ENCODE measurements around the gene PDE9A. TPM values are rescaled to one million over a fixed set of nuclear protein-coding genes. Genes with fewer than 3 reads are reported as not detected.

Gene PDE9A
- total RNA-seq, 1 donor from 2014 or later, result 1.6 TPM

DNA sequence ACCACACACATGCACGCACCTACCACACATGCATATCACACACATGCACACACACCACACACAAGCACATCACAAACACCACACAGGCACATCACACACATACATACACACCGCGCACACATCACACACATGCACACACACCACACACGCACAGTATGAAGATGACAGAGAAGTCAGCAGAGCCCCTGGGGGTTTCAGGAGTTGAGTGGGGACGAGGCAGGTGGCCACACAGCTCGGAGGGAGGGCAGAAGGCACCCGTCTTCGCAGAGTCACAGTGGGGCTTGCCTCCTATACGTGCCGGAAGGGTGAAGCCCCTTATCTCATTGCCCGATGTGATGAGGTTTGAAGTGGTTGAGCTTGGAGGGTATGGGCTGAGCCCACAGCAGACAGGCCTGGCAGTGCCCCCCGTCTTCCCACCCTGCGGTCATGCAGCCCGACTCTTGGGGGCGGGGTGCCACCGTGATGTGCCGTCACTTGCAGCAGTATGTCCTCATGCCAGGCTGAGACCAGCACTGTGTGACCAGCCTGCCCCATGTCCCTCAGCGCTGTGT, 9.9 kb downstream of the PDE9A start:
- Histone ChIP-seq H3K36me3 (ENCODE audit: control insufficient read depth in 3 of 3, insufficient read depth in 3 of 3, low read length in 3 of 3) (peaks cover 0 to 4% (median 0%) of the 10 kb centered on the region in 3 donors), H3K4me3 (ENCODE audit: low read length in 3 of 3) (no peak overlapping the region), H3K27me3 (ENCODE audit: control insufficient read depth in 3 of 3, insufficient read depth in 3 of 3, low read length in 3 of 3) (peaks cover 15 to 40% (median 28%) of the 10 kb centered on the region in 3 donors), H3K4me1 (ENCODE audit: control insufficient read depth in 3 of 3, insufficient read depth in 3 of 3, low read length in 3 of 3) (peaks cover 0 to 5% (median 3%) of the 10 kb centered on the region in 3 donors), H3K9me3 (ENCODE audit: control insufficient read depth in 3 of 3, low read length in 3 of 3) (no peaks in the 10 kb centered on the region), H3K27ac (ENCODE audit: low read depth, low read length) (no peak overlapping the region), H3K9ac (ENCODE audit: low read depth in 1 of 3, low read length in 3 of 3) (no peak overlapping the region)

DNA sequence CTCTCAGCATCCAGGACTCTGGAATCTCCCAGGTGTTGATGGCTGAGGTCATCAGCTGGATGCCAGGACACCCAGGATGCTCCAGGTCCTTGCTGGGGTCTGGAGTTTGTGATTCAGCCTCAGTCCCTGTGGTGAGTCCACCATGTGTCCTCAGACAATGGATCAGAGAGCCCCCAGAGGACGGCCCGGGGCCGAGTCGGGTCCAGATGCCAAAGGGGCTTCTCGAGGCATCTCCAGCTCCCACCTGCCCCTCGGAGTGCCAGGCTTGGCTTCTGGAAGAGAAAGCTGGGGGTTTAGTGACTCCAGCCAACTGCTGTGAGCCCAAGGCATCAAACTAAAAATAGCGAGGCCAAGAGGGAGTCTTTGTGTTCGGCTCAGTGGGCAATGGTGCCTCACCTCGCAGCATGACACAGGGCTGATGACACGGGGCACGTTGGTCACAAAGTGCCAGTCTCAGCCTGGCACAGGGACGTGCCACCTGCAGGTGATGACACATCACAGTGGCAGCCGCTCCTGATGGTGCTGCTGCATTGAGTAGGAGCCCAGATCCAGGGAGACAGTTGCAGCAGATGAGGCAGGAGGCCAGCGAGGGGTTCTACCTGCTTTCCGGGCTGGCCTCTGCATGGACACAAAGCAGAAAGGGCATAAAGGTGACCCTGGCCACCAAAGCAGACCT, 10.6 kb downstream of the PDE9A start:
- Histone ChIP-seq H3K4me1 (ENCODE audit: control insufficient read depth in 3 of 3, insufficient read depth in 3 of 3, low read length in 3 of 3) (peaks cover 3 to 7% (median 5%) of the 10 kb centered on the region in 3 donors), H3K9ac (ENCODE audit: low read depth in 1 of 3, low read length in 3 of 3) (no peak overlapping the region), H3K4me3 (ENCODE audit: low read length in 3 of 3) (no peak overlapping the region), H3K27me3 (ENCODE audit: control insufficient read depth in 3 of 3, insufficient read depth in 3 of 3, low read length in 3 of 3) (peaks cover 14 to 40% (median 31%) of the 10 kb centered on the region in 3 donors), H3K36me3 (ENCODE audit: control insufficient read depth in 3 of 3, insufficient read depth in 3 of 3, low read length in 3 of 3) (peaks cover 0 to 4% (median 0%) of the 10 kb centered on the region in 3 donors), H3K9me3 (ENCODE audit: control insufficient read depth in 3 of 3, low read length in 3 of 3) (no peaks in the 10 kb centered on the region), H3K27ac (ENCODE audit: low read depth, low read length) (no peak overlapping the region)

DNA sequence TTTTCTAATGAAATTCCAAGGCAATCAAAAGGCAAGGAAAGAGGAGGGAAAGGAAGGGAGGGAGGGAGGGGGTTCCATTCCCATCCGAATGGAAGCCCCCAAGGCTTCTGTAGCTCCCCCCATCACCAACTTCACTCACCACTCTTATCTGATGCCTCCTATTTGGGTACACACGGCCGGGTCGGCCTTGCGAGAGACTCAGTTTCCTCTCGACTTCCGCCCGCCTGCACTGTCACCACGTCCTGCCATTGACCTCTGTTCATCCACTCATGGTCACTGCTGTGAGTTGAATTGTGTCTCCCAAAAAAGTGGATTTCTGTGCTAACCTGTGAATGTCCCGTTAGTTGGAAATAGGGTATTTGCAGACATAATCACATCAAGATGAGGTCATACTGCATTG, 11.2 kb downstream of the PDE9A start:
- Histone ChIP-seq H3K27me3 (ENCODE audit: control insufficient read depth in 3 of 3, insufficient read depth in 3 of 3, low read length in 3 of 3) (peaks cover 16 to 40% (median 27%) of the 10 kb centered on the region in 3 donors), H3K9me3 (ENCODE audit: control insufficient read depth in 3 of 3, low read length in 3 of 3) (no peaks in the 10 kb centered on the region), H3K27ac (ENCODE audit: low read depth, low read length) (no peak overlapping the region), H3K4me3 (ENCODE audit: low read length in 3 of 3) (no peak overlapping the region), H3K4me1 (ENCODE audit: control insufficient read depth in 3 of 3, insufficient read depth in 3 of 3, low read length in 3 of 3) (peaks cover 4 to 11% (median 5%) of the 10 kb centered on the region in 3 donors), H3K36me3 (ENCODE audit: control insufficient read depth in 3 of 3, insufficient read depth in 3 of 3, low read length in 3 of 3) (peaks cover 0 to 4% (median 0%) of the 10 kb centered on the region in 3 donors), H3K9ac (ENCODE audit: low read depth in 1 of 3, low read length in 3 of 3) (no peak overlapping the region)

DNA sequence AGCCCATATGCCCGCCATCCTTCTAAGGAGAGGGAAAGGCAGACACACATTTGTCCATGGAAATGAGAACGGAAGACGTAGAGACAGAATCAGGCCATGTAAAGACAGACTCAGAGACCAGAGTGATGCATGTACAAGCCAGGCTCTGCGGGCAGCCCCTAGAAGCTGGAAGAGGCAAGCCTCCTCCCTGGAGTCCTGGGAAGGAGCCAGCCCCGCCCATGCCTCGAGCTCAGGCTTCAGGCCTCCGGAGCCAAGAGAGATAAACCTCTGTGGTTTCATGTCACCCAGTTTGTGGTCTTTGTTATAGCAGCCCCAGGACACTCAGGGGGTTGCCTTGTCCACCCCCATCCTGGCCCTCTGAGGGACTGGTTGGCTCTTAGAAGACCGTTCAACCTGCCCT, 11.6 kb downstream of the PDE9A start:
- Histone ChIP-seq H3K27me3 (ENCODE audit: control insufficient read depth in 3 of 3, insufficient read depth in 3 of 3, low read length in 3 of 3) (peaks cover 19 to 37% (median 24%) of the 10 kb centered on the region in 3 donors), H3K9me3 (ENCODE audit: control insufficient read depth in 3 of 3, low read length in 3 of 3) (no peaks in the 10 kb centered on the region), H3K27ac (ENCODE audit: low read depth, low read length) (no peak overlapping the region), H3K36me3 (ENCODE audit: control insufficient read depth in 3 of 3, insufficient read depth in 3 of 3, low read length in 3 of 3) (peaks cover 0 to 4% (median 0%) of the 10 kb centered on the region in 3 donors), H3K9ac (ENCODE audit: low read depth in 1 of 3, low read length in 3 of 3) (no peak overlapping the region), H3K4me3 (ENCODE audit: low read length in 3 of 3) (no peak overlapping the region), H3K4me1 (ENCODE audit: control insufficient read depth in 3 of 3, insufficient read depth in 3 of 3, low read length in 3 of 3) (peaks cover 4 to 11% (median 5%) of the 10 kb centered on the region in 3 donors)

DNA sequence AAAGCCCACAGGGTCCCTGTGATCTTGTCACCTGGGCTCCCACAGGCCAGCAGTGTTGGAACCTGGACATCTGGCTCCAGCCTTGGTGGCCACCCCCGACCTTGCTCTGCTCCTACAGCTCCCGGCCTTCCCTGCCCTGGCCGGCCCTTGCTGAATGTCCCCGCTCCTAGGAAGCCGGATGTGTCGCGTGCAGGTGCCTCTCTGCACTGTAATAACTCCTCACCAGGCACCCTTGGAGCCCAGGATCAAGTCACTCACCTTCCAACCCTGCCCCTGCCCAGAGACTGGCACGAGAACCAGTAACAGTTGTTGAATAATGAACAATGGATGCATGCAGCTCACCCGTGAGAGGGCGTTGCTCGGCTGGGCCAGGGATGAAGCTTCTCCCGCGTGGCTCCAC, 12.1 kb downstream of the PDE9A start:
- Histone ChIP-seq H3K4me3 (ENCODE audit: low read length in 3 of 3) (no peak overlapping the region), H3K4me1 (ENCODE audit: control insufficient read depth in 3 of 3, insufficient read depth in 3 of 3, low read length in 3 of 3) (peaks cover 4 to 11% (median 5%) of the 10 kb centered on the region in 3 donors), H3K36me3 (ENCODE audit: control insufficient read depth in 3 of 3, insufficient read depth in 3 of 3, low read length in 3 of 3) (peaks cover 0 to 4% (median 0%) of the 10 kb centered on the region in 3 donors), H3K9me3 (ENCODE audit: control insufficient read depth in 3 of 3, low read length in 3 of 3) (no peaks in the 10 kb centered on the region), H3K27ac (ENCODE audit: low read depth, low read length) (no peak overlapping the region), H3K9ac (ENCODE audit: low read depth in 1 of 3, low read length in 3 of 3) (no peak overlapping the region), H3K27me3 (ENCODE audit: control insufficient read depth in 3 of 3, insufficient read depth in 3 of 3, low read length in 3 of 3) (peaks cover 19 to 37% (median 24%) of the 10 kb centered on the region in 3 donors)

DNA sequence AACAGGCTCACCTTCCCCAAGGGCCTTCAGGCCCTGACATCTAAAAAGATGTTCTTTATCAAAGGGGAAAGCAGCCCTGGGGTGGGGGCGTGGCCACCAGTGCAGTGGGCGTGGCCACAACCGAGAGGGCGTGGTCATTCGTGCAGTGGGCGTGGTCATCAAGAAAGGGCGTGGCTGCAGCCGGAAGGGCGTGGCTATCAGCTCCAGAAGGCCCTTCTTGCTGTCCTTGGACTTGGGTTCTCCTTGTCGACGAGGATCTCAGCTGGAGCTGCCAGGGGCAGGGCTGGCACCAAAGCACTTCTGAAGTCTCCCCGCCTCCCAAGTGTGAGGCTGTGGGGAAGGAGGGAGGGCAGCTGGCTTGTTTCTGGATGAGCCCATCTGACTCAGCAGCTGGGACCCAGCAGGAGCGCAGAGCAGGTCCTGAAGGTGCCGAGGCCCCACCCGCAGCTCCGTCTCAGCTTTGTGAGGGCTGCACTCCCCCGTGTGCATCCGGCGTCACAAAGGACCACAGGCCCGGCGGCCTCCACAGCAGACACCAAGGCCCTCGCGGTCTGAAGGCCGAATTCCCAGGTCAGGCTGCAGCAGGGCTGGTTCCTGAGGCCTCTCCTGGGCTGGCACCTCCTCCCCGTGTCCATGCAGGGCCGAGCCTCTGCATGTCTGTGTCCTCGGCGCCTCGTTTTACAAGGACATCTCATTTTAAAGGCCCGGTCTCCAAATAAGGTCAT, 12.8 kb downstream of the PDE9A start:
- Histone ChIP-seq H3K9ac (ENCODE audit: low read depth in 1 of 3, low read length in 3 of 3) (no peak overlapping the region), H3K27me3 (ENCODE audit: control insufficient read depth in 3 of 3, insufficient read depth in 3 of 3, low read length in 3 of 3) (peaks cover 19 to 43% (median 24%) of the 10 kb centered on the region in 3 donors), H3K27ac (ENCODE audit: low read depth, low read length) (no peak overlapping the region), H3K36me3 (ENCODE audit: control insufficient read depth in 3 of 3, insufficient read depth in 3 of 3, low read length in 3 of 3) (peaks cover 0 to 4% (median 0%) of the 10 kb centered on the region in 3 donors), H3K4me1 (ENCODE audit: control insufficient read depth in 3 of 3, insufficient read depth in 3 of 3, low read length in 3 of 3) (peaks cover 4 to 11% (median 5%) of the 10 kb centered on the region in 3 donors), H3K9me3 (ENCODE audit: control insufficient read depth in 3 of 3, low read length in 3 of 3) (no peaks in the 10 kb centered on the region), H3K4me3 (ENCODE audit: low read length in 3 of 3) (no peak overlapping the region)

DNA sequence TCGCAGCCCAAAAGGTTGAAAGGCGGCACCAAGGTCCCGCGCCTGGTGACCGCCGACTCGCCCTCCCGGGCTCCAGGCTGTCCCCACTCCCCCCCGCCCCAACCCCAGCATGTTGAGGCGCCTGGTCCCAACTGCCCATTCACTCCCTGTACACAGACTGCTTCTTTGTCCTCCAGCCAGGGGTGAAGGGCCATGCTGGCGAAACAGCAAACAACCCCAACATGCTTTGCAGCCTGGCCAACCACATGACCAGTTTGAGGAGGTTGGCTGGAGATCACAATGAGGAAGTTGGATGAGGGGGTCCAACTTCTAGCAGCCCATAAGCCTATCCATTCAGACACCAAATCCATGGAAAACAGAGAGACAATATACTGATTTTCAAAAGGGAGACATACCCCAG, 13.5 kb downstream of the PDE9A start:
- Histone ChIP-seq H3K36me3 (ENCODE audit: control insufficient read depth in 3 of 3, insufficient read depth in 3 of 3, low read length in 3 of 3) (peaks cover 0 to 4% (median 0%) of the 10 kb centered on the region in 3 donors), H3K27me3 (ENCODE audit: control insufficient read depth in 3 of 3, insufficient read depth in 3 of 3, low read length in 3 of 3) (peaks cover 19 to 43% (median 22%) of the 10 kb centered on the region in 3 donors), H3K9ac (ENCODE audit: low read depth in 1 of 3, low read length in 3 of 3) (no peak overlapping the region), H3K4me3 (ENCODE audit: low read length in 3 of 3) (no peak overlapping the region), H3K27ac (ENCODE audit: low read depth, low read length) (no peak overlapping the region), H3K9me3 (ENCODE audit: control insufficient read depth in 3 of 3, low read length in 3 of 3) (no peaks in the 10 kb centered on the region), H3K4me1 (ENCODE audit: control insufficient read depth in 3 of 3, insufficient read depth in 3 of 3, low read length in 3 of 3) (peaks cover 4 to 11% (median 5%) of the 10 kb centered on the region in 3 donors)

DNA sequence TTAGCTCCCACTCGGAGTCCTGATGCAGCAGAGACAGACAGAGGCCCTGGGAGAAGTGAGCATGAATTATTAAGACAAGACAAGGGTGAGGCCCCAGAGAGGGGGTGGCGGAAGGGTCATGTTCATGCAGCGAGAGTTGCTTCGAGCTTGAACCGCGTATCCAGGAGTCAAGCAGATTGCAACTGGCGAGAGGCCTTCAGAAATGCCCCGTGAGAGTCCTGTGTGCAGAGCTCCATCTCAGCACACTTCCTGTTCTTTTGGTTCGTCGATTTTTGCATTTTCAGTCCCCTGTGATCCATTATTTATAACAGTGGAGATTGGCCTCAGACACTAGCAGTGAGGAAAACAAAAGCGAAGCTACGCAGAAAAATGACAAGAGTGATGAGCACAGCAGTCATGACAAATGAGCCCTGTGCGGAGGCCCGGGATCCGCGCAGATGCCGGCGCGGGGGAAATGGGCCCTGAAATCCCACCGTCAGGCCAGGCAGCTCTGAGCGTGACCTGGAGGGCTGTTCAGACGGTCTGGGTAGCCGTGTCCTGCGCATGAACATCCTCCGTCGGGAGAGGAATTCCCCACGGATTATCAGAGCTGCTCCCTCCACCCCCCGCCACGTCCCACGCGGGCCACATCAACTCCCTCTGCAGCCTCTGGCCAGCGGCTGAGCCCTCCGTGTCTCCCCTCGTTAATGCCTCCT, 15.0 kb downstream of the PDE9A start:
- Histone ChIP-seq H3K27ac (ENCODE audit: low read depth, low read length) (peak overlapping the region; percentile 5), H3K27me3 (ENCODE audit: control insufficient read depth in 3 of 3, insufficient read depth in 3 of 3, low read length in 3 of 3) (peaks cover 16 to 50% (median 22%) of the 10 kb centered on the region in 3 donors), H3K9me3 (ENCODE audit: control insufficient read depth in 3 of 3, low read length in 3 of 3) (no peaks in the 10 kb centered on the region), H3K36me3 (ENCODE audit: control insufficient read depth in 3 of 3, insufficient read depth in 3 of 3, low read length in 3 of 3) (no peaks in the 10 kb centered on the region), H3K4me1 (ENCODE audit: control insufficient read depth in 3 of 3, insufficient read depth in 3 of 3, low read length in 3 of 3) (peaks cover 4 to 11% (median 5%) of the 10 kb centered on the region in 3 donors), H3K9ac (ENCODE audit: low read depth in 1 of 3, low read length in 3 of 3) (peak overlapping the region in 1 of 3 donors; percentile 16), H3K4me3 (ENCODE audit: low read length in 3 of 3) (peak overlapping the region in 1 of 3 donors; percentile 46)

DNA sequence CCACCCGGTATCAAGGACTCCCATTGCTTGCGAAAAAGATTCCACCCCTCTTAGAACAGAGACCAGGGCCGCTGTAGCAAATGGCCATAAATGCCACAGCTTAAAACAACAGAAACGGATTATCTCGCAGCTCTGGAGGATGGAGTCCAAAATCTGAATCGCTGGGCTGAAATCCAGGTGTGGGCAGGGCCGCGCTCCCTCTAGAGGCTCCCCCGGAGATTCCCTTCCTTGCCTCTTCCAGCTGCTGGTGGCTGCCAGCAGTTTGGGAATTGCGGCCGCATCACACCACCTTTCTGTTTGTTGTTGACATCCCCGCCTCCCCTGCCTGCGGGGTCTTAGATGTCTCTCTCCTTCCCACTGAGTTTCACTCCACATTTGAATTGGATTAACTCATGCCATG, 15.6 kb downstream of the PDE9A start:
- Histone ChIP-seq H3K4me3 (ENCODE audit: low read length in 3 of 3) (peak overlapping the region in 1 of 3 donors; percentile 46), H3K9ac (ENCODE audit: low read depth in 1 of 3, low read length in 3 of 3) (peak overlapping the region in 1 of 3 donors; percentile 16), H3K36me3 (ENCODE audit: control insufficient read depth in 3 of 3, insufficient read depth in 3 of 3, low read length in 3 of 3) (no peaks in the 10 kb centered on the region), H3K27me3 (ENCODE audit: control insufficient read depth in 3 of 3, insufficient read depth in 3 of 3, low read length in 3 of 3) (peaks cover 16 to 50% (median 24%) of the 10 kb centered on the region in 3 donors), H3K9me3 (ENCODE audit: control insufficient read depth in 3 of 3, low read length in 3 of 3) (no peaks in the 10 kb centered on the region), H3K4me1 (ENCODE audit: control insufficient read depth in 3 of 3, insufficient read depth in 3 of 3, low read length in 3 of 3) (peaks cover 5 to 11% (median 6%) of the 10 kb centered on the region in 3 donors), H3K27ac (ENCODE audit: low read depth, low read length) (peak overlapping the region; percentile 5)
